K562 (cell line): ENCODE measurements around the gene GABRE.

Source experiments
- KLF16 ChIP-seq: IDR thresholded peaks from 2 replicates; pipeline ENCODE4 v1.6.1; 2016; ENCODE audit warnings: antibody characterized with exemption
- PRPF4 ChIP-seq: fragments of 200-400 bp; formaldehyde crosslinking; IDR thresholded peaks from one replicate; pipeline ENCODE4 v1.6.1; 2017; ENCODE audit warnings: low read length, low read depth, mild to moderate bottlenecking; ENCODE audit not compliant: insufficient read depth, poor library complexity, severe bottlenecking
- ZBTB1 ChIP-seq: sonication (generic); formaldehyde crosslinking; IDR thresholded peaks from 2 replicates; pipeline ENCODE4 v1.8.1; 2023; ENCODE audit warnings: missing genetic modification reagents, low read depth, mild to moderate bottlenecking, borderline replicate concordance
- ZNF124 ChIP-seq: sonication (generic); formaldehyde crosslinking; IDR thresholded peaks from 2 replicates; pipeline ENCODE4 v1.8.1; 2022; ENCODE audit warnings: missing genetic modification reagents
- ZNF384 ChIP-seq: IDR thresholded peaks from 2 replicates; pipeline ENCODE4 v1.6.1; 2012; ENCODE audit warnings: low read depth, low read length, improper control_type of control experiment
- ZNF589 ChIP-seq: fragments of 200-800 bp; sonication (Bioruptor generic); IDR thresholded peaks from 2 replicates; pipeline ENCODE4 v1.6.1; 2016; ENCODE audit warnings: low read depth, missing genetic modification characterization, missing compliant biosample characterization
- ZNF75A ChIP-seq: fragments of 450-650 bp; formaldehyde crosslinking; IDR thresholded peaks from 2 replicates; pipeline ENCODE4 v1.4.0; 2020; ENCODE audit warnings: mild to moderate bottlenecking
- TF ChIP-seq, protein P1 (sequence below): sonication (generic); formaldehyde crosslinking; IDR thresholded peaks from 2 replicates; pipeline ENCODE4 v1.9.0; 2022; ENCODE audit warnings: mild to moderate bottlenecking, missing genetic modification reagents
- TF ChIP-seq, protein P2 (sequence below): fragments of 250-450 bp; sonication (Bioruptor Pico); IDR thresholded peaks from 2 replicates; pipeline ENCODE4 v1.5.0; 2021; ENCODE audit warnings: mild to moderate bottlenecking, moderate library complexity
- TF ChIP-seq, protein P3 (sequence below), 3 experiments: IDR thresholded peaks in 2 of 3; conservative IDR thresholded peaks in 1 of 3; 2 replicates each; pipeline ENCODE4 v1.5.1; 2011 to 2012; ENCODE audit warnings: low read length in 3 of 3, mild to moderate bottlenecking in 3 of 3, control low read depth in 2 of 3, improper control_type of control experiment in 1 of 3, inconsistent platforms in 1 of 3, low read depth in 1 of 3, mixed read lengths in 1 of 3, moderate library complexity in 1 of 3; ENCODE audit not compliant: insufficient read depth in 2 of 3
- TF ChIP-seq, protein P4 (sequence below): sonication (generic); formaldehyde crosslinking; IDR thresholded peaks from 2 replicates; pipeline ENCODE4 v1.8.1; 2023; ENCODE audit warnings: mild to moderate bottlenecking, missing genetic modification reagents, moderate library complexity
- TF ChIP-seq, protein P5 (sequence below), 2 experiments: fragments of 450-650 bp; formaldehyde crosslinking in 1 of 2; IDR thresholded peaks; 2 replicates each; pipeline versions ENCODE4 v1.4.0 to v1.6.1; 2014 to 2020; ENCODE audit warnings: mild to moderate bottlenecking in 2 of 2, borderline replicate concordance in 1 of 2, low read depth in 1 of 2

DNA sequence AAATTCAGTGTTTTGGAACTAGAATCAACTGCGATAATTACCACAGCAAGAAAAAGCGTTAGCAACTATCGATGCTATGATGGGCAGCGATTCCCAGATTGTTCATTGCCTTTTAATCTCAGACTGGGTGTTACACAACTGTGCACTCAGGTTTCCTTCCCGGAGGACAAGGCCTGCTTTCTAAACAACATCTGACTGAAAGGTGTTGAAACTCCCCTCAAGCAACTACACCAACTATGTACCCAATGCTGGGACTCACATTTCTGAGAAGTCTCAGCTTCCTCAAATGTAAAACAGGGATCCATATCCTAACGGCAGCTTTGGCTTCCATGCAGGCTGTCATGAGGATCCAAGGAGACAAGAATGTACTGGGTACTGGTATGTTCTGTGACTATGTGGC is 8.2 kb downstream of the GABRE start:
- TF ChIP-seq KLF16 (no peak), ZNF384 (no peak), PRPF4 (no peak), ZNF124 (CRISPR knock-in tag) (no peak), ZNF75A (CRISPR knock-in tag) (no peak), ZBTB1 (CRISPR knock-in tag) (no peak), ZNF589 (no peak)
- TF ChIP-seq, protein P1, sequence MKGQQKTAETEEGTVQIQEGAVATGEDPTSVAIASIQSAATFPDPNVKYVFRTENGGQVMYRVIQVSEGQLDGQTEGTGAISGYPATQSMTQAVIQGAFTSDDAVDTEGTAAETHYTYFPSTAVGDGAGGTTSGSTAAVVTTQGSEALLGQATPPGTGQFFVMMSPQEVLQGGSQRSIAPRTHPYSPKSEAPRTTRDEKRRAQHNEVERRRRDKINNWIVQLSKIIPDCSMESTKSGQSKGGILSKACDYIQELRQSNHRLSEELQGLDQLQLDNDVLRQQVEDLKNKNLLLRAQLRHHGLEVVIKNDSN (CRISPR knock-in tag) = no peak
- TF ChIP-seq, protein P2, sequence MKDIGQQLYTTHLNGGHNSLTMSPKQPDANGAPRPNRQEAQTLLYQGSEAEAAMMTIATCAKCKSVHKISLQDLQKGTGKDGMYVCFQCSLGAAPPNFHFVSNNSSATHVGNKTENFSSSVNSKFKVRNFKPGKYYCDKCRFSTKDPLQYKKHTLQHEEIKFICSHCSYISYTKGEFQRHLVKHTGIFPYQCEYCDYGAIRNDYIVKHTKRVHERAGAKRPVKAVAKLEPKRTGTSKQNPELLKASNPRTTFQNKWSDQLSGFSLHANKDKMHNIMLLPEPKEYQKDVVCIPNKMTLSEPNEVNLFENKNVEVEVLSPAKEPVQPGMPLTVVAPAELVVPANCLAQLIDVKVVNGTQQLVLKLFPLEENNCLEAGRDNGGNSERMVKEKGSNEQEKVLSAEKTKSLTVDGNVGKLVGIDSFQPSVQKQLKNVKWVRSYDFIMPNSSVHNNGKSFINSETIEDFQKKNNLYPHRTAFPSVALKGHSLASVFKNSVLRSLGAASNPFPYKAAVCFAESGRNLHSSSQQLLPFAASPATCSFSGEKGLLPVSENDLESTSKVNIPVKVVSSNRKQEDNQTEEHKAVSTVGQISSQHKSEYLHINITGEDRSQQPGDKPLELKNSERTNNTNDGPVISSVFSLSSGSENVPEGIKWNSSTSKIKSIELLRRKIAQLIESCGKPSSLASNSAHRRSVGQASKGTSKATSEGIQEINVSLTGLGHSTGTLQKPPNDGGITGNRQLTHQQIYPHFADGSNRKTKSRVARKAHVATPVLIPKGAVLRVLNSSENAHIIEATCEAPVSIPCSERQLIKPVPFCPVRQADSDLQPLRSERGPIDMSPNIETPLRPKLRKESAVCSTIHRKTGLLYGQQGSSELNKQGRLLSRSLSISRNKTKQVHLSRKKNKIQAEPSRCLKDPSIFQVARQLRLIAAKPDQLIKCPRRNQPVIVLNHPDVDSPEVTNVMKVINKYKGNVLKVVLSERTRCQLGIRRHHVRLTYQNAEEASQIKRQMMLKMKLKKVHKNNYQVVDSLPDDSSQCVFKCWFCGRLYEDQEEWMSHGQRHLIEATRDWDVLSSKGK = no peak
- TF ChIP-seq, protein P3, sequence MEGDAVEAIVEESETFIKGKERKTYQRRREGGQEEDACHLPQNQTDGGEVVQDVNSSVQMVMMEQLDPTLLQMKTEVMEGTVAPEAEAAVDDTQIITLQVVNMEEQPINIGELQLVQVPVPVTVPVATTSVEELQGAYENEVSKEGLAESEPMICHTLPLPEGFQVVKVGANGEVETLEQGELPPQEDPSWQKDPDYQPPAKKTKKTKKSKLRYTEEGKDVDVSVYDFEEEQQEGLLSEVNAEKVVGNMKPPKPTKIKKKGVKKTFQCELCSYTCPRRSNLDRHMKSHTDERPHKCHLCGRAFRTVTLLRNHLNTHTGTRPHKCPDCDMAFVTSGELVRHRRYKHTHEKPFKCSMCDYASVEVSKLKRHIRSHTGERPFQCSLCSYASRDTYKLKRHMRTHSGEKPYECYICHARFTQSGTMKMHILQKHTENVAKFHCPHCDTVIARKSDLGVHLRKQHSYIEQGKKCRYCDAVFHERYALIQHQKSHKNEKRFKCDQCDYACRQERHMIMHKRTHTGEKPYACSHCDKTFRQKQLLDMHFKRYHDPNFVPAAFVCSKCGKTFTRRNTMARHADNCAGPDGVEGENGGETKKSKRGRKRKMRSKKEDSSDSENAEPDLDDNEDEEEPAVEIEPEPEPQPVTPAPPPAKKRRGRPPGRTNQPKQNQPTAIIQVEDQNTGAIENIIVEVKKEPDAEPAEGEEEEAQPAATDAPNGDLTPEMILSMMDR (IDR thresholded peaks at IDR 0.05 in 2 of 3, conservative IDR thresholded peaks at IDR 0.05 in 1 of 3; ENCODE audit: insufficient read depth in 2 of 3, low read depth in 1 of 3, low read length in 3 of 3) = no peak
- TF ChIP-seq, protein P4, sequence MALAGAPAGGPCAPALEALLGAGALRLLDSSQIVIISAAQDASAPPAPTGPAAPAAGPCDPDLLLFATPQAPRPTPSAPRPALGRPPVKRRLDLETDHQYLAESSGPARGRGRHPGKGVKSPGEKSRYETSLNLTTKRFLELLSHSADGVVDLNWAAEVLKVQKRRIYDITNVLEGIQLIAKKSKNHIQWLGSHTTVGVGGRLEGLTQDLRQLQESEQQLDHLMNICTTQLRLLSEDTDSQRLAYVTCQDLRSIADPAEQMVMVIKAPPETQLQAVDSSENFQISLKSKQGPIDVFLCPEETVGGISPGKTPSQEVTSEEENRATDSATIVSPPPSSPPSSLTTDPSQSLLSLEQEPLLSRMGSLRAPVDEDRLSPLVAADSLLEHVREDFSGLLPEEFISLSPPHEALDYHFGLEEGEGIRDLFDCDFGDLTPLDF = no peak
- TF ChIP-seq, protein P5, sequence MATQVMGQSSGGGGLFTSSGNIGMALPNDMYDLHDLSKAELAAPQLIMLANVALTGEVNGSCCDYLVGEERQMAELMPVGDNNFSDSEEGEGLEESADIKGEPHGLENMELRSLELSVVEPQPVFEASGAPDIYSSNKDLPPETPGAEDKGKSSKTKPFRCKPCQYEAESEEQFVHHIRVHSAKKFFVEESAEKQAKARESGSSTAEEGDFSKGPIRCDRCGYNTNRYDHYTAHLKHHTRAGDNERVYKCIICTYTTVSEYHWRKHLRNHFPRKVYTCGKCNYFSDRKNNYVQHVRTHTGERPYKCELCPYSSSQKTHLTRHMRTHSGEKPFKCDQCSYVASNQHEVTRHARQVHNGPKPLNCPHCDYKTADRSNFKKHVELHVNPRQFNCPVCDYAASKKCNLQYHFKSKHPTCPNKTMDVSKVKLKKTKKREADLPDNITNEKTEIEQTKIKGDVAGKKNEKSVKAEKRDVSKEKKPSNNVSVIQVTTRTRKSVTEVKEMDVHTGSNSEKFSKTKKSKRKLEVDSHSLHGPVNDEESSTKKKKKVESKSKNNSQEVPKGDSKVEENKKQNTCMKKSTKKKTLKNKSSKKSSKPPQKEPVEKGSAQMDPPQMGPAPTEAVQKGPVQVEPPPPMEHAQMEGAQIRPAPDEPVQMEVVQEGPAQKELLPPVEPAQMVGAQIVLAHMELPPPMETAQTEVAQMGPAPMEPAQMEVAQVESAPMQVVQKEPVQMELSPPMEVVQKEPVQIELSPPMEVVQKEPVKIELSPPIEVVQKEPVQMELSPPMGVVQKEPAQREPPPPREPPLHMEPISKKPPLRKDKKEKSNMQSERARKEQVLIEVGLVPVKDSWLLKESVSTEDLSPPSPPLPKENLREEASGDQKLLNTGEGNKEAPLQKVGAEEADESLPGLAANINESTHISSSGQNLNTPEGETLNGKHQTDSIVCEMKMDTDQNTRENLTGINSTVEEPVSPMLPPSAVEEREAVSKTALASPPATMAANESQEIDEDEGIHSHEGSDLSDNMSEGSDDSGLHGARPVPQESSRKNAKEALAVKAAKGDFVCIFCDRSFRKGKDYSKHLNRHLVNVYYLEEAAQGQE (IDR thresholded peaks at IDR 0.05; ENCODE audit: borderline replicate concordance) = no peak
- TF ChIP-seq, protein P5 (CRISPR knock-in tag; IDR thresholded peaks at IDR 0.05; ENCODE audit: low read depth) = no peak
